Neural progenitor cell (in vitro differentiated cells): Measurements from ENCODE around the gene SPEN. TPM values are rescaled to one million over a fixed set of nuclear protein-coding genes. Genes with fewer than 3 reads are reported as not detected.

Source experiments
- DNase-seq: peaks from one replicate; pipeline ENCODE4 v3.0.0-alpha.2; 2016; ENCODE audit warnings: low spot score
- H2AFZ ChIP-seq: fragments of 200-600 bp; sonication (generic); replicated peaks from 2 replicates; pipeline ENCODE4 v1.6.1; 2016; ENCODE audit warnings: antibody characterized with exemption
- H3F3A ChIP-seq: fragments of 200-600 bp; sonication (generic); 2 replicates; pipeline ENCODE4 v1.6.1; 2016; ENCODE audit warnings: antibody characterized with exemption, low read depth
- H3K27ac ChIP-seq: fragments of 200-600 bp; sonication (generic); 2 replicates; pipeline ENCODE4 v1.5.1; 2016; ENCODE audit warnings: mild to moderate bottlenecking
- H3K27me3 ChIP-seq: fragments of 200-600 bp; sonication (generic); 2 replicates; pipeline ENCODE4 v1.6.1; 2016; ENCODE audit warnings: mild to moderate bottlenecking, moderate library complexity
- H3K36me3 ChIP-seq: fragments of 200-600 bp; sonication (generic); 2 replicates; pipeline ENCODE4 v1.5.1; 2016
- H3K4me1 ChIP-seq: fragments of 200-600 bp; sonication (generic); 2 replicates; pipeline ENCODE4 v1.6.1; 2016; ENCODE audit warnings: mixed run types
- H3K4me2 ChIP-seq: fragments of 200-600 bp; sonication (generic); 2 replicates; pipeline ENCODE4 v1.6.1; 2016
- H3K4me3 ChIP-seq: fragments of 200-600 bp; sonication (generic); 2 replicates; pipeline ENCODE4 v1.5.1; 2016
- H3K79me2 ChIP-seq: fragments of 200-600 bp; sonication (generic); 2 replicates; pipeline ENCODE4 v1.6.1; 2016; ENCODE audit warnings: low read depth
- H3K9ac ChIP-seq: fragments of 200-600 bp; sonication (generic); 2 replicates; pipeline ENCODE4 v1.6.1; 2016
- H3K9me3 ChIP-seq: fragments of 200-600 bp; sonication (generic); 2 replicates; pipeline ENCODE4 v1.5.1; 2016; ENCODE audit warnings: low read depth
- H4K20me1 ChIP-seq: fragments of 200-600 bp; sonication (generic); 2 replicates; pipeline ENCODE4 v1.6.1; 2016; ENCODE audit warnings: low read depth
- H3K27ac Mint-ChIP-seq: 3 replicates; pipeline ENCODE4 v1.8.0; 2021; ENCODE audit warnings: mixed read lengths
- H3K27me3 Mint-ChIP-seq: 2 replicates; pipeline ENCODE4 v1.8.0; 2022; ENCODE audit warnings: low read depth, mild to moderate bottlenecking, inconsistent platforms, moderate library complexity, mixed read lengths; ENCODE audit not compliant: insufficient read depth
- H3K36me3 Mint-ChIP-seq: 3 replicates; pipeline ENCODE4 v1.8.0; 2021; ENCODE audit warnings: mixed read lengths
- H3K4me1 Mint-ChIP-seq: 3 replicates; pipeline ENCODE4 v1.8.0; 2021; ENCODE audit warnings: mixed read lengths
- H3K4me3 Mint-ChIP-seq: 3 replicates; pipeline ENCODE4 v1.8.0; 2021; ENCODE audit warnings: mild to moderate bottlenecking, moderate library complexity, mixed read lengths
- H3K9me3 Mint-ChIP-seq: 3 replicates; pipeline ENCODE4 v1.8.0; 2020; ENCODE audit warnings: mixed read lengths
- EZH2 ChIP-seq: fragments of 200-600 bp; sonication (generic); IDR thresholded peaks from 2 replicates; pipeline ENCODE4 v1.6.1; 2017; ENCODE audit warnings: antibody characterized with exemption, mild to moderate bottlenecking, moderate library complexity
- EZH2phosphoT487 ChIP-seq: fragments of 200-600 bp; sonication (generic); IDR thresholded peaks from 2 replicates; pipeline ENCODE4 v1.6.1; 2017; ENCODE audit warnings: antibody characterized with exemption
- total RNA-seq: library from RNA; depleted of rRNA; stranded (reverse); fragments of >200 nt; gene quantifications from 2 replicates; pipeline ENCODE4 v1.2.3, GENCODE V29; 2015; ENCODE audit warnings: low replicate concordance
- TF ChIP-seq, protein P1 (sequence below): fragments of 200-600 bp; sonication (generic); IDR thresholded peaks from 2 replicates; pipeline ENCODE4 v1.5.1; 2017; ENCODE audit warnings: antibody characterized with exemption, mild to moderate bottlenecking

Gene SPEN
- total RNA-seq, 1 donor from 2014 or later = 59.6 TPM

DNA sequence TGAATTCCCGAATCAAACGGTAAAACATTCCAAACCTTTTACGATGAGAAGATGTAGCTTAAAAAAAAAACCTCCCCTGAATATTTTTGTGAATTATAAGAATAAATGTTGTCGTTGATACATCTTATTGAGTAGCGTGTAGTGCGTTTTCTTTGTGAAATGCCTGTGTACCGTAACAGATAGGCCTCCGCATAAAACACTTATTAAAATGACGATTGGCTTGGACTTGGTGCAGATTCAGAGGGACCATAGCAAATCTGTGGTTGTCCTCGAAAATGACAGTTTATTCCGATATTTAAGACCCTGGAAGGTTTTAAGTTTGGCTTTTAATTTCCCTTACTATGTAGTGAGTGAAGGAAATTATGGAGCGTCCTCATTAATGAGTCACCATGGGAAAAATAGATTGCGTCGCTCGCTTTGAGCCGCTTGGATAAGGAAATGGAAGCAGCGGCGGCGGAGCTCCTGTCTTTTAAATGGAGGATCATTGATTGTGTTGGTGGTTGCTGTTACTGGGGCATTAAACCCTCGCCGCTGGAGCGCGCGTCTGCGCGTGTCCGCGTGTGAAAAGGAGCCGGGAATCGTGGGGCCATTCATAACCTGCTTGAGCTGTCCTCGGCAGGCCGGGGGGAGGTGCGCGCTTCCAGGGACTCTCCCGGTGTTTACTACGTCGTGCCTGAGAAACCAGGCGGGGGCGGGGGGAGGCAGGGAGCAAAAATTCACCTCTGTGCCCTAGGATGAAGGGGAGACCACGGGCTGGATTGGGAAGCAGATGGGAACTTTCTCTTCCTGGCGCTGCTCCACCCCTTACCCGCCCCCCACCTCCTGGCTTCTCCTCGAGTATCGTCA lies 1.6 kb downstream of the SPEN start:
- no peaks in the 10 kb centered on the region for H3K36me3 ChIP-seq
- peaks cover 52% of the 10 kb centered on the region for H3K4me1 Mint-ChIP-seq
- H3K4me1 ChIP-seq = peaks cover 27% of the 10 kb centered on the region
- peak overlapping the region; percentile 84 for H3K4me3 ChIP-seq
- no peaks in the 10 kb centered on the region for H3K36me3 Mint-ChIP-seq
- peak overlapping the region; percentile 100 for H3K27ac Mint-ChIP-seq
- peaks cover 17% of the 10 kb centered on the region for H4K20me1 ChIP-seq
- H3K27me3 Mint-ChIP-seq = peaks cover 9% of the 10 kb centered on the region
- H3K9ac ChIP-seq = peak overlapping the region; percentile 16
- TF ChIP-seq, protein P1, sequence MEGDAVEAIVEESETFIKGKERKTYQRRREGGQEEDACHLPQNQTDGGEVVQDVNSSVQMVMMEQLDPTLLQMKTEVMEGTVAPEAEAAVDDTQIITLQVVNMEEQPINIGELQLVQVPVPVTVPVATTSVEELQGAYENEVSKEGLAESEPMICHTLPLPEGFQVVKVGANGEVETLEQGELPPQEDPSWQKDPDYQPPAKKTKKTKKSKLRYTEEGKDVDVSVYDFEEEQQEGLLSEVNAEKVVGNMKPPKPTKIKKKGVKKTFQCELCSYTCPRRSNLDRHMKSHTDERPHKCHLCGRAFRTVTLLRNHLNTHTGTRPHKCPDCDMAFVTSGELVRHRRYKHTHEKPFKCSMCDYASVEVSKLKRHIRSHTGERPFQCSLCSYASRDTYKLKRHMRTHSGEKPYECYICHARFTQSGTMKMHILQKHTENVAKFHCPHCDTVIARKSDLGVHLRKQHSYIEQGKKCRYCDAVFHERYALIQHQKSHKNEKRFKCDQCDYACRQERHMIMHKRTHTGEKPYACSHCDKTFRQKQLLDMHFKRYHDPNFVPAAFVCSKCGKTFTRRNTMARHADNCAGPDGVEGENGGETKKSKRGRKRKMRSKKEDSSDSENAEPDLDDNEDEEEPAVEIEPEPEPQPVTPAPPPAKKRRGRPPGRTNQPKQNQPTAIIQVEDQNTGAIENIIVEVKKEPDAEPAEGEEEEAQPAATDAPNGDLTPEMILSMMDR = no peak
- TF ChIP-seq EZH2phosphoT487 (no peak), EZH2 (no peak)
- H3K4me3 Mint-ChIP-seq = peak overlapping the region; percentile 99
- H3K9me3 ChIP-seq = no peaks in the 10 kb centered on the region
- H3F3A ChIP-seq = peaks cover 57% of the 10 kb centered on the region
- peak overlapping the region; percentile 4 for H2AFZ ChIP-seq
- peak; percentile 92 for DNase-seq
- H3K27me3 ChIP-seq = no peaks in the 10 kb centered on the region
- no peaks in the 10 kb centered on the region for H3K9me3 Mint-ChIP-seq
- H3K27ac ChIP-seq = peak overlapping the region; percentile 94
- H3K4me2 ChIP-seq = peak overlapping the region; percentile 82
- peaks cover 81% of the 10 kb centered on the region for H3K79me2 ChIP-seq

GRCh38 chr1:15849775-15850324 lies 2.3 kb downstream of the SPEN start:
- peaks cover 49% of the 10 kb centered on the region for H3K4me1 Mint-ChIP-seq

DNA sequence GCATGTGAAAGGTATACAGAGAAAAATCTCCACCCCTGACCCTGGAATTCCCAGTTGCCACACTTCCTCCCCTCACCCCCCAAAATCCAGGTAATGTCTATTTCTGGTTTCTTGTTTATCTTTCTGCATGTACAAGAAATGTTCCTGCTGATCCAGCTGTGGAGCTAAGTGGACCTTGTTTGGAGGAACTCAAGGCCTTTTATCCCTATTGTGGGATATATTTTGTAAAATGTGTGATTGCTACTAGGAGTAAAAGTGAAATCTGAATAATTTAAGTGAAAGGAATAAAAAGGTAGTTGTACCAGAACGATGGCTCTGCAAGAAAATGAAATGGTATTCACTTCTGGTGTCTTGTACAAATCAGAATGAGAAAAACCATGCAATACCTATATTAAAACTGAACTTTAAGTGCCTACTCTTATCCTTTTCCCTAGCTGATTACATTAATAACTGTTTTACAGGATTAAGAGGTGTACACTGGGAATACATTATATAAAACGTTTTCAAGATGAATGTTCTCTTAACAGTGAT lies 3.0 kb downstream of the SPEN start:
- peaks cover 42% of the 10 kb centered on the region for H3K4me1 Mint-ChIP-seq
- no peak overlapping the region for H2AFZ ChIP-seq
- no peaks in the 10 kb centered on the region for H3K9me3 Mint-ChIP-seq
- H3K4me2 ChIP-seq = peak overlapping the region; percentile 82
- H3K27me3 Mint-ChIP-seq = peaks cover 9% of the 10 kb centered on the region
- H3K4me1 ChIP-seq = peaks cover 22% of the 10 kb centered on the region
- peaks cover 49% of the 10 kb centered on the region for H3F3A ChIP-seq
- peaks cover 17% of the 10 kb centered on the region for H4K20me1 ChIP-seq
- TF ChIP-seq, protein P1 = no peak
- no peak for TF ChIP-seq EZH2
- no peak for TF ChIP-seq EZH2phosphoT487
- peak overlapping the region; percentile 84 for H3K4me3 ChIP-seq
- H3K4me3 Mint-ChIP-seq = peak overlapping the region; percentile 99
- H3K36me3 ChIP-seq = no peaks in the 10 kb centered on the region
- peak overlapping the region; percentile 99 for H3K27ac Mint-ChIP-seq
- H3K27me3 ChIP-seq = no peaks in the 10 kb centered on the region
- peak overlapping the region; percentile 94 for H3K27ac ChIP-seq
- H3K9me3 ChIP-seq = no peaks in the 10 kb centered on the region
- peaks cover 5% of the 10 kb centered on the region for H3K36me3 Mint-ChIP-seq
- H3K79me2 ChIP-seq = peaks cover 91% of the 10 kb centered on the region
- no peak overlapping the region for H3K9ac ChIP-seq
- DNase-seq = no peak

More at GRCh38 chr1:15849775-15850324, 2.3 kb downstream of the SPEN start:
- peaks cover 17% of the 10 kb centered on the region for H4K20me1 ChIP-seq
- Mint-ChIP-seq H3K27me3 (peaks cover 9% of the 10 kb centered on the region), H3K36me3 (peaks cover 3% of the 10 kb centered on the region), H3K9me3 (no peaks in the 10 kb centered on the region), H3K4me3 (peak overlapping the region; percentile 99), H3K27ac (peak overlapping the region; percentile 100)
- peak overlapping the region; percentile 84 for H3K4me3 ChIP-seq
- peak overlapping the region; percentile 94 for H3K27ac ChIP-seq
- no peak overlapping the region for H3K9ac ChIP-seq
- no peaks in the 10 kb centered on the region for H3K9me3 ChIP-seq
- H3K36me3 ChIP-seq = no peaks in the 10 kb centered on the region
- H2AFZ ChIP-seq = peak overlapping the region; percentile 4
- DNase-seq = peak; percentile 89
- no peaks in the 10 kb centered on the region for H3K27me3 ChIP-seq
- H3F3A ChIP-seq = peaks cover 52% of the 10 kb centered on the region
- TF ChIP-seq EZH2phosphoT487 (no peak), EZH2 (no peak)
- TF ChIP-seq, protein P1 = no peak
- peak overlapping the region; percentile 82 for H3K4me2 ChIP-seq
- peaks cover 85% of the 10 kb centered on the region for H3K79me2 ChIP-seq
- peaks cover 23% of the 10 kb centered on the region for H3K4me1 ChIP-seq
